RPMI7951 (cell line): ENCODE results near the gene ATP5ME. TPM values are rescaled to one million over a fixed set of nuclear protein-coding genes. Genes with fewer than 3 reads are reported as not detected.

Experiments used
- DNase-seq: peaks from one replicate; pipeline ENCODE4 v3.0.0-alpha.2; 2012; ENCODE audit warnings: low read depth
- total RNA-seq: library from RNA; depleted of rRNA; stranded (reverse); fragments of >200 nt; shearing (Covaris generic); gene quantifications from 2 replicates; pipeline ENCODE4 v1.2.3, GENCODE V29; 2014; rRNA removed

Gene ATP5ME
- total RNA-seq, 1 experiment from 2014 or later: 228 TPM

GRCh38 chr4:622996-623913, 50.8 kb downstream of the ATP5ME start:
- DNase-seq: no peak

Other genes with a start within 250 kb of the ATP5ME start
- 9.5 and 13.8 TPM in 2 replicates for gene ZNF721, start 175.1 kb downstream of the ATP5ME start, total RNA-seq
- gene PIGG, start 175.1 kb downstream of the ATP5ME start, total RNA-seq: 16.1 and 22.9 TPM in 2 replicates
- gene TMEM271, start 98.0 kb downstream of the ATP5ME start, total RNA-seq: not detected in 2 replicates
- not detected in 2 replicates for gene PDE6B, start 48.7 kb downstream of the ATP5ME start, total RNA-seq
- gene MYL5, start 266 bp upstream of the ATP5ME start, total RNA-seq: 1.3 and 3.2 TPM in 2 replicates
- not detected in 2 replicates for gene SLC49A3, start 14.9 kb upstream of the ATP5ME start, total RNA-seq
- 16.3 and 18.7 TPM in 2 replicates for gene PCGF3, start 31.6 kb upstream of the ATP5ME start, total RNA-seq
- gene CPLX1, start 151.9 kb upstream of the ATP5ME start, total RNA-seq: not detected in 2 replicates